ENCODE results near the gene BANF1.
"Not testable (repeated sequence)": the region's sequence is repeated elsewhere in the genome, so short reads cannot be mapped to it uniquely, and the experiment has no call there.

Gene BANF1

DNA sequence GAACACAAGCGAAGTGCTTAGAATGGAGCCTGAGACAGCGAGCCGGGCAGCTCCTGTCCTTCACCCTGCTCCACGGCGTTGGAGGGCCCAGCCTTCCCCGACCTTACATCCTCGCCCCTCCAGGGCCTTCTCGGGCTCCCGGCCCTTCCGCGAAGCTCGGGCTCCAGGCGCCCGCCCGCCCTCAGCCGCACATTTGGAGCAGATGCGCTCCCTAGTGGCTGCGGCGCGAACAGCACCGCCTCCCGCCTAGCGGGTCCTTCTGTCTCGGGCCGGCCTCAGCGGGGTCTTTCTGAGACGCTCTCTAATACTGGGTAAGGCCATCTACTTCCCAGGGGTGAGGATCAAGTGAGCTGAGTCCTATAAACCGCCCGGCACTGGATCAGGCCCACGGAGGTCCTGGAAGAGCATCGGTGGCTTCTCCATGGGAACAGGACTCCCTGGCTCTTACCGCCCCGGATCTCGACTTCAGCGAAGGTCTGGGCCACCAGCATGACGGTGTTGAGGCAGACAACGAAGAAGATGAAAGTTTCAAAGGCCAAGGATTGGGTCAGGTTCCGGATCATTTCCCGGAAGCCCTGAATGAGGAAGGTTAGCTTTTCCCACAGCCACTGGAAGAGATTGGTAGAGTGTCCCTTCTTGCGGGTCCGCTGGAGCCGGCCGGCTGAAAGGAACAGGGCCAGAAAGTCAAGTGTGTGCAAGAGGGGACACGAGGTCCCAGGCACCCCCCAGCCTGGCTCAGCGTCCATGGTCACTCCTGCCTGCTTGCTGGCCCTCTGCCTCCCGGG is 20.3 kb downstream of the BANF1 start:
- POLR2A ChIA-PET = interaction anchor here (0.5 to 1.1 kb wide), 5 partner anchors 9 to 200 kb away, joined by 4 to 6 read pairs (median 4); partner anchors contain the start of gene SF3B2
- Histone ChIP-seq H3K36me3 (ENCODE audit: control insufficient read depth in 2 of 2, insufficient read depth in 1 of 2, low read length in 2 of 2) (no peaks in the 10 kb centered on the region), H3K4me1 (ENCODE audit: control insufficient read depth, insufficient read depth, low read length) (no peaks in the 10 kb centered on the region), H3K27ac (ENCODE audit: extremely low read depth, low read depth, low read length) (no peak overlapping the region), H3K9me3 (ENCODE audit: control insufficient read depth, insufficient read depth, low read depth, low read length) (no peaks in the 10 kb centered on the region), H3K4me3 (ENCODE audit: low read depth, low read length) (no peak overlapping the region)
- TF ChIP-seq, protein P1, sequence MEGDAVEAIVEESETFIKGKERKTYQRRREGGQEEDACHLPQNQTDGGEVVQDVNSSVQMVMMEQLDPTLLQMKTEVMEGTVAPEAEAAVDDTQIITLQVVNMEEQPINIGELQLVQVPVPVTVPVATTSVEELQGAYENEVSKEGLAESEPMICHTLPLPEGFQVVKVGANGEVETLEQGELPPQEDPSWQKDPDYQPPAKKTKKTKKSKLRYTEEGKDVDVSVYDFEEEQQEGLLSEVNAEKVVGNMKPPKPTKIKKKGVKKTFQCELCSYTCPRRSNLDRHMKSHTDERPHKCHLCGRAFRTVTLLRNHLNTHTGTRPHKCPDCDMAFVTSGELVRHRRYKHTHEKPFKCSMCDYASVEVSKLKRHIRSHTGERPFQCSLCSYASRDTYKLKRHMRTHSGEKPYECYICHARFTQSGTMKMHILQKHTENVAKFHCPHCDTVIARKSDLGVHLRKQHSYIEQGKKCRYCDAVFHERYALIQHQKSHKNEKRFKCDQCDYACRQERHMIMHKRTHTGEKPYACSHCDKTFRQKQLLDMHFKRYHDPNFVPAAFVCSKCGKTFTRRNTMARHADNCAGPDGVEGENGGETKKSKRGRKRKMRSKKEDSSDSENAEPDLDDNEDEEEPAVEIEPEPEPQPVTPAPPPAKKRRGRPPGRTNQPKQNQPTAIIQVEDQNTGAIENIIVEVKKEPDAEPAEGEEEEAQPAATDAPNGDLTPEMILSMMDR (tag by site-specific recombination; IDR thresholded peaks at IDR 0.05) = peak; percentile 74
- peak; percentile 81; the same call in 1 of the 2 replicates for TF ChIP-seq ZSCAN30 (tag by site-specific recombination; IDR thresholded peaks at IDR 0.05)
- TF ChIP-seq ZBTB8A (tag by site-specific recombination; IDR thresholded peaks at IDR 0.05) = peak; percentile 94
- peak; percentile 40; the same call in 1 of the 2 replicates for TF ChIP-seq ZNF341 (tag by site-specific recombination; IDR thresholded peaks at IDR 0.05; ENCODE audit: low read depth)
- no peak for TF ChIP-seq ZNF23 (tag by site-specific recombination; IDR thresholded peaks at IDR 0.05; ENCODE audit: borderline replicate concordance)
- no peak for TF ChIP-seq GLI4 (tag by site-specific recombination; IDR thresholded peaks at IDR 0.05)
- TF ChIP-seq ZNF335 (tag by site-specific recombination; conservative IDR thresholded peaks at IDR 0.05) = peak; percentile 62
- TF ChIP-seq, protein P2, sequence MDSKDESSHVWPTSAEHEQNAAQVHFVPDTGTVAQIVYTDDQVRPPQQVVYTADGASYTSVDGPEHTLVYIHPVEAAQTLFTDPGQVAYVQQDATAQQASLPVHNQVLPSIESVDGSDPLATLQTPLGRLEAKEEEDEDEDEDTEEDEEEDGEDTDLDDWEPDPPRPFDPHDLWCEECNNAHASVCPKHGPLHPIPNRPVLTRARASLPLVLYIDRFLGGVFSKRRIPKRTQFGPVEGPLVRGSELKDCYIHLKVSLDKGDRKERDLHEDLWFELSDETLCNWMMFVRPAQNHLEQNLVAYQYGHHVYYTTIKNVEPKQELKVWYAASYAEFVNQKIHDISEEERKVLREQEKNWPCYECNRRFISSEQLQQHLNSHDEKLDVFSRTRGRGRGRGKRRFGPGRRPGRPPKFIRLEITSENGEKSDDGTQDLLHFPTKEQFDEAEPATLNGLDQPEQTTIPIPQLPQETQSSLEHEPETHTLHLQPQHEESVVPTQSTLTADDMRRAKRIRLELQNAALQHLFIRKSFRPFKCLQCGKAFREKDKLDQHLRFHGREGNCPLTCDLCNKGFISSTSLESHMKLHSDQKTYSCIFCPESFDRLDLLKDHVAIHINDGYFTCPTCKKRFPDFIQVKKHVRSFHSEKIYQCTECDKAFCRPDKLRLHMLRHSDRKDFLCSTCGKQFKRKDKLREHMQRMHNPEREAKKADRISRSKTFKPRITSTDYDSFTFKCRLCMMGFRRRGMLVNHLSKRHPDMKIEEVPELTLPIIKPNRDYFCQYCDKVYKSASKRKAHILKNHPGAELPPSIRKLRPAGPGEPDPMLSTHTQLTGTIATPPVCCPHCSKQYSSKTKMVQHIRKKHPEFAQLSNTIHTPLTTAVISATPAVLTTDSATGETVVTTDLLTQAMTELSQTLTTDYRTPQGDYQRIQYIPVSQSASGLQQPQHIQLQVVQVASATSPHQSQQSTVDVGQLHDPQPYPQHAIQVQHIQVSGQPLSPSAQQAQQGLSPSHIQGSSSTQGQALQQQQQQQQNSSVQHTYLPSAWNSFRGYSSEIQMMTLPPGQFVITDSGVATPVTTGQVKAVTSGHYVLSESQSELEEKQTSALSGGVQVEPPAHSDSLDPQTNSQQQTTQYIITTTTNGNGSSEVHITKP (tag by site-specific recombination; IDR thresholded peaks at IDR 0.05) = 0 out of 2 replicates have a peak, but pooled peaks have one; percentile 14
- TF ChIP-seq ZNF654 (tag by site-specific recombination; IDR thresholded peaks at IDR 0.05; ENCODE audit: low read depth) = peak; percentile 47
- TF ChIP-seq, protein P3, sequence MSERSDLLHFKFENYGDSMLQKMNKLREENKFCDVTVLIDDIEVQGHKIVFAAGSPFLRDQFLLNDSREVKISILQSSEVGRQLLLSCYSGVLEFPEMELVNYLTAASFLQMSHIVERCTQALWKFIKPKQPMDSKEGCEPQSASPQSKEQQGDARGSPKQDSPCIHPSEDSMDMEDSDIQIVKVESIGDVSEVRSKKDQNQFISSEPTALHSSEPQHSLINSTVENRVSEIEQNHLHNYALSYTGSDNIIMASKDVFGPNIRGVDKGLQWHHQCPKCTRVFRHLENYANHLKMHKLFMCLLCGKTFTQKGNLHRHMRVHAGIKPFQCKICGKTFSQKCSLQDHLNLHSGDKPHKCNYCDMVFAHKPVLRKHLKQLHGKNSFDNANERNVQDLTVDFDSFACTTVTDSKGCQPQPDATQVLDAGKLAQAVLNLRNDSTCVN (tag by site-specific recombination; optimal IDR thresholded peaks at IDR 0.05) = peak; percentile 25
- TF ChIP-seq, protein P4, sequence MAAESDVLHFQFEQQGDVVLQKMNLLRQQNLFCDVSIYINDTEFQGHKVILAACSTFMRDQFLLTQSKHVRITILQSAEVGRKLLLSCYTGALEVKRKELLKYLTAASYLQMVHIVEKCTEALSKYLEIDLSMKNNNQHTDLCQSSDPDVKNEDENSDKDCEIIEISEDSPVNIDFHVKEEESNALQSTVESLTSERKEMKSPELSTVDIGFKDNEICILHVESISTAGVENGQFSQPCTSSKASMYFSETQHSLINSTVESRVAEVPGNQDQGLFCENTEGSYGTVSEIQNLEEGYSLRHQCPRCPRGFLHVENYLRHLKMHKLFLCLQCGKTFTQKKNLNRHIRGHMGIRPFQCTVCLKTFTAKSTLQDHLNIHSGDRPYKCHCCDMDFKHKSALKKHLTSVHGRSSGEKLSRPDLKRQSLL (tag by site-specific recombination; IDR thresholded peaks at IDR 0.05) = 0 out of 2 replicates have a peak, but pooled peaks have one; percentile 40
- CTCF ChIA-PET = interaction anchor here (0.5 to 3.7 kb wide), 41 partner anchors 9 to 379 kb away, joined by 3 to 49 read pairs (median 5); partner anchors contain the start of genes BANF1, CST6, EIF1AD and FIBP

DNA sequence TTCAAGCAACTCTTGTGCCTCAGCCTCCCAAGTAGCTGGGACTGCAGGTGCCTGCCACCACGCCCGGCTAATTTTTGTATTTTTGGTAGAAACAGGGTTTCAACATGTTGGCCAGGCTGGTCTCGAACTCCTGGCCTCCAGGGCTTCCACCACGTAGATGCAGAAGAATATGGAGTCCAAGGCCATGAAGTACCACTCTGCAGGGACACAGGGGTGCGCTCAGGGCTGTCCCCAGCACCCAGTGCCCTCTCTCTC is 20.8 kb downstream of the BANF1 start:
- POLR2A ChIA-PET; H3K4me1 ChIP-seq (ENCODE audit: control insufficient read depth, insufficient read depth, low read length); H3K9me3 ChIP-seq (ENCODE audit: control insufficient read depth, insufficient read depth, low read depth, low read length); H3K36me3 ChIP-seq (ENCODE audit: control insufficient read depth in 2 of 2, insufficient read depth in 1 of 2, low read length in 2 of 2); H3K27ac ChIP-seq (ENCODE audit: extremely low read depth, low read depth, low read length); H3K4me3 ChIP-seq (ENCODE audit: low read depth, low read length): not testable (repeated sequence)
- CTCF ChIA-PET = interaction anchor here (0.6 to 3.7 kb wide), 24 partner anchors 8 to 380 kb away, joined by 3 to 49 read pairs (median 6); partner anchors contain the start of genes BANF1, CST6, EIF1AD and FIBP

Measured in HEK293 (cell line).